Activated CD4-positive, alpha-beta T cell treated with anti-CD3 and anti-CD28 coated beads, Interleukin-2, amount 50 U/mL, for 1 hour (primary cell): Measurements from ENCODE around the gene ABLIM2.
A peak's percentile ranks its signal among the peaks of the same experiment; 100 is the strongest.

ENCODE experiments used
- DNase-seq: peaks from one replicate; pipeline ENCODE4 v3.0.0-alpha.2; 2020

Gene ABLIM2

DNA sequence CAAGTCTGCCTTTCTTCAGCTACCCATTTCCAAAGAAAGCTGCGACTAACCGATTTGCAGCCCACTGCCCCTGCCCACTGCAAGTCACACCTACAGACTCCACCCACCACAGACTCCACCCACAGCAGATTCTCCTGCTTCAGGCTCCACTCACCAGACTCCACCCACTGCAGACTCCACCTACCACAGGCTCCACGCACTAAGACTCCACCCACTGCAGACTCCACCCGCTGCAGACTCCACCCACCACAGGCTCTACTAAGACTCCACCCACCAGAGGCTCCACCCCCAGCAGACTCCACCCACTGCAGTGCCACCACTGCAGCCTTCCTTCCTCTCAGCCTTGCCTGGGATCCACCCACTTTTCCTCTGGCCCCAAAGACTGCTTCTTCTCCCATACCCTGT is 41.3 kb downstream of the ABLIM2 start:
- peak; percentile 22 for DNase-seq

DNA sequence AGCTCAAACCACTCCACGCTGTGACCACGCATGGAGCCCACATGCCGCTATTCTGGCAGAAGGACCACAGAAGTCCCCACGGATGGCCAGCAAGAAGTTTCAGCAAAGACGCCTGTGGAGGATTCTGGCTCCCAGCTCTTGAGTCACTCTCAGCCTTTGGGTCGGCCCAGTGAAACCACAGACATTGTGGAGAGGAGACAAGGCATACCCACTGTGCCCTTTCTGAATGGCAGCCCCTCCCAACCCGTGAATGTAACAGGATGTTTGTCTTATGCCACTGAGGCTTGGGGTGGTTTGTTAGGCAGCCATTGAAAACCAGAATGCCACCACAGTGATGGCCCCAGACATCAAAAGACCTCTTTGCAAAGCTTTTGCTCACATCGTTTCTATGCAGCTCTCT is 42.7 kb downstream of the ABLIM2 start:
- no peak for DNase-seq

DNA sequence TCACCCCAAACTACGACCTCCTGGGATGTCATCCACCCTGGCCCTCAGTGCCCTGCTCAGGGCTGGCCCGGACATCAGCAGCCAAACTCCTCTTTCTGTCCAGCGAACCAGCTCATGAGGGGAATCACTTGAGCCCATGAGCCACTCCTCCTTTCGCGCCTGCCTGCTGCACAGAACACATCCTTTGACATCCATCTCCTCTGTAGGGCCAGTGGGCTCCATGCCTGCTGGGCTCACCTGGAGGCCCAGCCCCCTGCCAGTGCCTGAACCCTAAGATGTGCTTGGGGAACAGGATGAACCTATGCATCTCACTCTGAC is 43.5 kb downstream of the ABLIM2 start:
- no peak for DNase-seq

DNA sequence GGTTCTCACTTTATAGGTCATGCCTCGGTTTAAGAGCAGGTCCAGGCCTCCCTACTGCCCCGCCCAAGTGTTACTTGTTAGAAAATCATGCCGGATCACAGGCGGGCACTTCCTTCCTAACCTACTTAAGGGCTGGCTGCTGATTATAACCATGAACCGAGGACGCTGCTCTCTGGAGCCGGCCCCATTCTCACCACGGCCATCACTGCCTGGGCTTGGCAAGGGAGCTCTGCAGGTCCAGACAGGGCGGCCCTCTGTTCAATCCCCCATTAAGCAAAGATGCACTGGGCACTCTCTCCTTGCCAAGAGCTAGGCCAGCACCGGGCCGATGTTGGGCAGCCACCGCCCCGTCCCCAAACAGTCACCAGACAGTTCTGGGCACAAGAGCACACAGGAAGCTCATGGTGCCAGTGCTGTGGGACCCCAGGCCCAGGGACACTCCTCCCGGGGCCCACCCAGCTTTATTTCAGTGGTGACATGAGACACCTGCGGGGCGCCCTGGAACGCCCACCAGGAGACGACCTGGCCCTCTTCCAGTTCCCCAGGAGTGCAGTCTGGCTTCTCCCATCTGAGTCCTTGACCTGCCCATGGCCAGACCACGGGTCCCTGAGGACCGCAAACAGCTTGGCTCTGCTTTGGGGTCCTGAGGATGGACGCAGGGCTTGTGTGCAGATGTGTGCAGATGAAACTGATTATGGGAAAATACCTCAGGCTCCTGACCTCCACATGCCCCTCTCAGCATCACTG is 44.0 kb downstream of the ABLIM2 start:
- no peak for DNase-seq

DNA sequence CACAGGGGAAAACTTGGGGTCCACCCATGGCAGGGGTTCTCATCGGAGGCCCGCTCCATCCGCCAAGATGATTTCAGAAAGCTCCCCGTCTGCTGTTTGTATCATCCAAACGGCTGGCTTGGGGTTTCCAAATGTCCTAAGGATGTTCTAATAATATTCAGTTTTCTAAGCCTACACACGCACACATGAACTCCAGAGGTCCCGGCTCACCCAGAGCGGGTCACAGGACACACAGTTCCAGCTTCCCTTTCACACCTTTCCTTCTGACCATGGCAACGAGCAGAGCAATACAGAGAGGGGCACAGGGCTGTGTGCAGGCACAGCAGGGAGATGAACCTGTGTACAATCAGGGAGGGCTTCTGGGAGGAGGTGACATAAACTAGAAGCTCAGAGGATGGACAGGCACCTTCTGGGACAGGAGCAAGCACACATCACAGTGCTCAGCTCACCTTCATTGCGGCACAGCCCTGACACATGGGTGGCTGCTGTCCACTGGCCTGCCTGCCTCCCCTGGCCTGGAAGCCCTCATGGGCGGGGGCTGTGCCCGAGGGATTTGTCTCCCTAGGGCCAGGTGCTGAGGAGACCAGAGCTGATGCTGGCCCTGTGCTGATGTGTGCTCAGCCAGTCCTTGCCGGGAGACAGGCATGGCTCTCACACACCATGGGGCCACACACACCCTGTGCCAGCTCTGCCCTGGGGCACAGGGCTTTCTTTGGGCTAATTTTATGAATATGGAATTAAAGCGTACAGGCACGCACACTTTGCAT is 44.8 kb downstream of the ABLIM2 start:
- DNase-seq = no peak

DNA sequence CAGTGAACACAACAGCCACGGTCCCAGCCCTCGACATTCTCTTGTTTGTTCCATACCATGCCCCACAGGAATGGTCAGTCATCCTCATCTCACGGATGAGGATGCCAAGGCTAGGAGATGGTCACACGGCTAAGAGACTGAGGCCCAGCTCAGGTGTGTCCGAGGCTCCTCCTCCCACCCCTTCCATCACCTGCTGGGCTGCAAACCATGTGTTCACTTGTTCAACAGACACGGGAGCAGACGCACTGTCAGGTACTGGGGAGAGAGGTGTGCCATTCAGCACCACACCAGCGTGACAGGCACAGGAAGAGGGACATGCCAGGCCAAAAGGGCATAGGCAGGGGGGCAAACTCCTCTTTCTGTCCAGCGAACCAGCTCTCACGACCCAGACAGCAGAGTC is 45.9 kb downstream of the ABLIM2 start:
- DNase-seq = no peak

DNA sequence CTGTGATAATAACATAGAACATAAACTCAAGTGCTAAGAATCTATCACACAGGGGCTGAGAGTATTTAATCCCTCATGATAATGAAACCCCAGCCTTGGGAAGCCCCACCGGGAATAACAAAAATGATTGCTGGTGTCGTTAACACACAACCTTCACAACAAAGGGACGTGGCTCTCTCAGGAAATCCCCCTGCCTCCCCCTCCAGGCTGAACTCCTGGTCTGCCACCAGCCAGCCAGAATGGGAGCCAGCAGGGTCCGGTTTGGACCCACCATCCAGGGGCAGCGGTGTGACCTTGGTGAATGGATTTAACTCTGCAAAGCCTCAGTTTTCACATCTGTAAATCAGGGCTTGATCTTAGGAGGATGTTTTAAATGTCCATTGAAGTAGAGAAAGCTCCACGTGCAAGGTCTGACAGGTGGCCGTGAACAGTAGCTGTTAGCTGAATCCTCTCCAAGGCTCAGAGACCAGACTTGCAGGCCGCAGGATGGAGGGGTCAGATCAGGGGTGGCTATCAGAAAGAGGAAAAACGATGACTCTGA is 46.5 kb downstream of the ABLIM2 start:
- no peak for DNase-seq

DNA sequence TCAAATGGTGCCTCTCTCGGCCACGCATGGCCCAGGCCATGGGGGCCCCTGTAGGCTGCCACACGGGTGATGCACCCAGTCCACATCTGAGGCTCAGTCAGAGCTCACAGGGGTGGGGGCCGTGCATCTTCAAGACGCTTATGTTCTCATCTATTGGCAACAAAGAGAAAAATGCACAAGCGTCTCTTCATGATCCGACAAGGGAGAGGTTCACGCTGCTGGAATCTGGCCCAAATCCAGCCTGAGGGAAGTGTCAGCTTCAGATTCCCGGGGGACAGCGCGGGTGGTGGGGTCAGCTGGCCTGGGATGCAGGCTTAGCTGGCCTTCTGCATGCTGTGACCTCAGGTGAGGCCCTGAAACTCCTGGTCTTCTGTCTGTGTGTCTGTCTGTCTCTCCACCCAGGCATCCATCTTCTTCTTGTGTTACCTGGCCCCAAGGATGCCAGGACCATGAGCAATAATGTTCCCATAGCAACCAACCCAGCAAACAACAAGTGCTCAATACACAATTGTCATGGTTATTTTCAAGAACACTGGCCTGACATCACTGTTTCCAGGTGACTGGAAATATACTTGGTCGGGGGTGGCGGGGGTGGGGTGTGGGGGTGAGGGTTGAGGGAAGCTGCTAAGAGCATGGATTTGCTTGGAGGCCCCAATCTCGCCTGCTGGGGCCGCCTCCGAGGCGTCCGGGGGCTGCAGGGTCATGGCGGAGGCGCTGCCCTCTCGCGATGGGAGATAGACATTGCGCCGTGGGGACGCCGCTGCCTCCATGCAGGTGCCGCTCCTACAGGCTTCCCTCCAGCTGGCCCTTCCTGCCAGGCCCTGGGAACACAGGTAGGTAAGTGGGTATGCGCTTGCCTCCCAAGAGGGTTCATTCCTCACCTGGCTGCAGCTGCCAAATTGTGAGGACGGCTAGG is 48.3 kb downstream of the ABLIM2 start:
- no peak for DNase-seq

DNA sequence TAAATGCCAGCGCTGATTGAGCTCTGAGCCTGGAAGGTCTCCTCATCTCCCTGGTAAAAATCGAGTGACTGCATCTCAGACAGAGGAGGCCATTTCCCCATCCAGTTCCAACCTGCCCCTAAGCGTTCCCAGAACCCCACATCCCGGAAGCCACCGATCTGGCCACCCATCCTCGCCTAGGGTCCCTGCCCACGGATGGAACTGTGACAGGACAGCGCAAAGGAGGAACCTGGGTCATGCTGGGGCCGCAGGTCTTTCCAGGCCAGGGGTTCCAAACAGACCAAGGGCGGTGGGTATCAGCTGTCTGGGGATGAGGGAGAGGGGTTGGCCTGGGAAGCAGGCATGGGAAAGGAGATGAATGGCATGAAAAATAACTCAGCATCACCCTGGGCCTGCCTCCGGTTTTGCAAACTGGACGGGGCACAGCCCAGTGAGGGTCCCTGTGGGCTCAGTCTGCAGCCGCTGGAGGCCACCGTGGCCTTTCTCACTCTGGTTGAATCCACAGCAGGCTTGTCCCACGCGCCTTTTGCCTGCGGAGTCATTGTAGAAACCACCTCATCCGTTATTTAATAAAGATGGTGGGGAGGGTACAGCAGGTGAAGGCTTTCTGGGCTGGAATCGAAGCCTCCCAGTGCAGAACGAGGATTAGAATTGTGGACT is 49.1 kb downstream of the ABLIM2 start:
- no peak for DNase-seq

DNA sequence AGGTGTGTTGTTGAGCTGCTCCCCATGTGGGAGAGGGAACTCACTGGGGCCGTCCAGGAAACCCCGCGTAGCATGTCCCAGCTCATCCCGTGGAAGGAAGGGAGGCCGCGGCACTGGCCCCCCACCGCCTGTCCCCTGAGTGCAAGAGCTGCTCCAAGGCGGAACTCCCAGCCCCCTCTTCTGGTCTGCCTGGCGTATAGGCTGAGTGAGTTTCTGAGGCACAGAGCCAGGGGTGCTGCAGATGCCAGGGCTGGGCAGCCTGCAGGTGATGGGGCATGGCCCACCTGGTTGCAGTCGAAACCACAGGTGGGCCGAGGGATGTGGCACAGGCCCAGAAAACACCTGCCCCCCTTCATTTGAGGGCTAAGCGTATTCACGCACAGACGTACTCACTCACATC is 49.6 kb downstream of the ABLIM2 start:
- no peak for DNase-seq

DNA sequence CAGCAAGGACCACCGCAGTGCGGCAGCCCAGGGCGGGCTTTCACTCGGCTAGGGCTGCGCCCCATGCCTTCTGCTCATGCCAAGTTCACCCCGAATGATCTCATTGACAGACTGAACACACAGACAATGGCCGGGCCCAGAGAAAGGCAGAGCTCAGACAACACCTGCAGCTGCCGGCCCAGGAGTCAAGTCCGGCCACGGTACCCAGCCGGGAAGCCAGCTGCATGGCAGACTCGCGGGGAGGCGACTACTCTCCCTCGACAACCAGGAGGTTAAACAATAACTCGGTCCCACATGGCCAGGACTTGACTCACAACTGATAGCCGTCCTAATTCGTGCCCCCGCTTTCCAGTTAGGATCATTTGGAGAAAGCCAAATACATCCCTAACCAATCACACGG is 50.4 kb downstream of the ABLIM2 start:
- DNase-seq = no peak

DNA sequence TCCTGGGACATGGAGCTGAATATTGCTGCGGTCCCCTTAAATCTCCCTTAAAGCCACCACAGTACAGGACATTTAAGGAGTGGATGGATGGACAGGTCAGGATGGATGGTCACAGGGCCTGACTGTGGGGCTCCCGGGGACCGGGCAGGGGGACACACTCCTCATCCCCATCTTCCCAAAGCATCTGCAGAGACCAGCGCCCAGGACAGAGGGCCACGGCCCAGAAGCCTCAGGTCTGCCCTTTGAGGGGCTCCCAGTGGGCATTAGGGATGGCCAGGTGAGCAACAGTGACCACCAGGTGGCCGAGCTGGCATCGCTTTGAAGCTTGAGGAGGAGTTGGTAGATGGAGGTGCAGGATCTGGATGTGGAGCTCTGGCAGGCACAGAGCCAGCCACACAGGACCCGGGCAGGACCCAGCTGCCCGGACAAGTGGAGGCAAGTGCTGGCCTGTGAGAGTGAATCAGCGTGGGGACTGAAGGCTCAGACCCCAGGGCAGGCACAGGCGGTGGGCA is 51.4 kb downstream of the ABLIM2 start:
- DNase-seq = no peak

DNA sequence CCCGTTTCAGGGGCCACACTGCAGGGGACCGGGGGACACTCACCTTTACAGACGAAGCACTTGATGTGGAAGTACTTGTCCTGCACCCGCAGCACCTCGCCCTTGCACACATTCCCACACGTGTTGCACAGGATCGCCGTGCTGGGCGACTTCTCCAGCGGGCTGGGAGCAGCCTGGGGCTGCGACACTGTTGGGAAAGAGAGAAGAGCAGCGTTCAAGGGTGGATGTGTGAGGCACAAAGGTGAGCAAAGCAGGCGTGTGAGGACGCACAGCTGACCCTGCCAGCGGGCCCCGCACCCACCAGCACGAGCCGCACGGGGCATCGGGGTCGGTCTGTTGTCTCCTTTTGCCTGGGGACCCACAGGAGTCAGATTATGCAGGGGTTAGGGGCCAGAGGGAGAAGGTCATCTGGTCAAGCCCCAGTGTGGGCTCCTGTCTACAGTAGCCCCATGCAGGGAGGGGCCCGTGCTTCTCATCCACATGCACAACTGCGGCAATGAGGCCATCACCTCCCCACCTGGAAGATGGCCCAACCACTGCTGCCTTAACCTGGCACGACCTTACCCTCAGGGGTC is 52.1 kb downstream of the ABLIM2 start:
- DNase-seq = no peak

DNA sequence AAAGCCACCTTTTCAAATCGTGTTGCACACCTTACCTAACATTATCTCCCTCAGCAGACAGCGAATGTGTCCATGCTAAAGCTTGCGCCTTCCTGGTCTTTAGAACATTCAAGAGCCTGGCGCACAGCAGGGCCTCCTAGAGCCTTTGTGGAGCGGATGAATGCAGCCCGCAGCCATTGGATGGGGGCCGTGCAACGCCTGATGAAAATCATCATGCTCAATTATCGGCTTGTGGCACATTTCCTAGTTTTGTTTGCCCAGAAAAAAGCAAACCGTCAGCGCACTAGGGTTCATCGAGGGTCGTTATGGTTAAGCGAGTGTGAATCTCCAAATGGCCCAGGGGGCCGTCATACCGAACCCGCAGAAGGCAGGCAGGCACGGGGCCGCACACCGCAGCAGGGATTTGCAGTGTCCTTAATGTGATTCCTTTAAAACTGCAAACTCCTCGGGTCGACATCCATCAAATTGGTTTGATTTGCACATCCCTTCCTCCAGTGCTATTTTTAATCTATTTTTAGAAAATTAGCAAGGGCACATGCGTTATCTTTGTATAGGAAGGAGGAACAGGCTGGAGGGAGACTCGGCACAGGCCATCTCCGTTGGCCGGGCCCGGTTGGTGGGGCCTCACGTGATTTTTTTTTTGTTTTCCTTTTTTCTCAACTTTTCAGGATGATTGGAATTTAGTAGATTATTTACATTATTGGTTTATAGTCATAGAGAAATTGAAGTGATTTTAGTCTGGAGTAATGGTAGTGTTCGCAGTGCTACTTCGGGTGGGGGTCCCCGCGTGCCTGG is 53.1 kb downstream of the ABLIM2 start:
- DNase-seq = no peak

DNA sequence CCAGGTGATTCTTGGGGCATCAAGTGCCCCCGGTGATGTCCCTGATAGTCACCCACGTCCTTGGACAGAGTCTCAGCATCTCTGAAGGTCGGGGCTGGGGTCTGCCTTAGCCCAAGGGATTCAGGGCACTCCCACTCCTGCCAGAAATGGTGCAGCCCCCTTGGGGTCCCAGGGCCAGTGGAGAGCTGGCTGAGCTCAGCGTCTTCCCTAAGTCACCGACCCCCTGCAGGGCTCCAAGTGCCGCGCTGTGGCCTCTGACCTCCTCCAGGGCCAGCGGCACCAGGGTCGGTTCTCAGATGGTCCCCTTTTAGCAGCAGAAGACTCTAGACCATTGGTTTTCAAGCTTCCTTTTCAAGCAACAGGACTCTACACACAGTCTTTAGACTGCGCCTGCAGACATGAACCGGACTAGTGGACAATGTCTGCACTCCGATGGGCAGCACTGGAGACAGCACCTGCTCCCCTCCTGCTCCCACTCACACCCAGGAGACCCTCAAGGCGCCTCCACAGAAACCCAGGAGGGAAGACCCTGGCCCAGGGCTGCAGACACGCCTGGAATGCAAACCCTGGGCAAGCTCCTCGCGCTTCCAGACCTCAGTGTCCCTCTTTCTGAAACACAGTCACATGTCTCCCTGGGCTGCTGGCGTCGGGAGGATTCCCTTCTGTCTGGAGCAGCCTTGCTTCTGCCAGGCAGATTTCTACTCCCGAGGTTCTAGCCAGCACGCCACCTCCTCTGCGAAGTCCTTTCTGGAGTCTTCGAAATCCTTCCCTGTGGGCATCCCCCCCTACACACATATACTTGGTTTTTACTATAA is 53.9 kb downstream of the ABLIM2 start:
- DNase-seq = no peak

DNA sequence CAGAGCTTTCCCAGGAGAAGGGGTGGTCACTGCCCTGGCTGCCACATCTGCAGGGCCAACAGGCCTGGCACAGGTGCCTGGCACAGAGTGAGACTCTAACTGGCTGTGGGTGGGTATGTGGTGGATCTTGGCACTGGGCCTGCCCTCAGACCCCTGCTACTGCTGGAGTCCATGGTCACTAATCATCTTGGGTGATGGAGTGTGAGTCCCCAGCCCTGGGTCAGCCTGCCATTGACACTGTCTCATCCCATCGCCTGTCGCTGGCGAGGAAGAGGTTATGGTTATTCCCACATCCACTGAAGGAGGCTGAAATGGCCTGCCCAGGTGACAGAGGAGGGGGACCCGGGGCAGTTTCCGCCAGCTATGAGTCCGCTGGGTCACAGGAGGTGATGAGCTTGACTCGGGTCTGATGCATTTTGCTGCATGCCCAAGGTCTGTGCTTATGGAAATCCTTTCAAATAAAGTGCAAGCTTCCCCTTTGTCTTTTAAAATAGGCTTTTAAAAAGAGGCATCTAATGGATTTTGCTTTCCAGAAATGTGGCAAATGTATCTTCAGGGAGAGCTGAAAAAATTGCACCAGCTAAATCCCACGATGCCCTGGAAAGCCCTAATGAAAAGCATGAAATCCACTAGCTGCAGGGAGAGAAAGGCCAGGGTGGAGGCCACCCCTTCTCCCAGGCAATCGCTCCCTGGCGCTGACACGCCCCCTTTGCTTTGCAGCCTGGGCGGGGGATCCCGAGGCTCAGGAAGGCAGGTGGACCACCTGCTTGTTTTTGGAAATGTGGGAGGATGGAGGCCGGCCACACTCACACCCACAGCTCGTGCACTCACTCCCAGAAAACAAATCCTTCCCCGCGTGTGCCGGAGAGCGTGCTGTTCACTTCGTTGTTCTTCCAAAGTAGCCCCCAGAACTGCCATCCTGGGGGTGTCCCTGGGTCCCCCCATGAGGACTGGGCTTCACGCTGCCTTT is 54.9 kb downstream of the ABLIM2 start:
- DNase-seq = no peak

DNA sequence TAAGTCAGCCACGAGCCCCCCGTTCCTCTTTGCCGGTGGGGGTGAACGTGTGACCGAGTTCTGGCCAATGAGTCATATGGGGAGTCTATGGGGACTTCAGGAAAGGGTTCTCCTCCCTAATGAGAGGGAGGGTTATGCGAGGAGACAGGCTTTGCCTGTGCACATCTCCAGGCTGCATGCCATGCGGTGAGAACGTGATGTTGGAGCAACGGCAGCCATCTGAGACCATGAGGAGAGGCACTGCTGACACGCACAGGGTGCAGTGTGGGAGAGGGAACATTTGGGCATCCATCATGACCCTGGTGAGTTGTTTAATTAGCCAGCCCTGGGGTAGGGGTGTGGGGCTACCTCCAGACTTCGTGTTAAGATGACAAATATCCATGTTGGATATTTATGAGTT is 55.8 kb downstream of the ABLIM2 start:
- DNase-seq = no peak

DNA sequence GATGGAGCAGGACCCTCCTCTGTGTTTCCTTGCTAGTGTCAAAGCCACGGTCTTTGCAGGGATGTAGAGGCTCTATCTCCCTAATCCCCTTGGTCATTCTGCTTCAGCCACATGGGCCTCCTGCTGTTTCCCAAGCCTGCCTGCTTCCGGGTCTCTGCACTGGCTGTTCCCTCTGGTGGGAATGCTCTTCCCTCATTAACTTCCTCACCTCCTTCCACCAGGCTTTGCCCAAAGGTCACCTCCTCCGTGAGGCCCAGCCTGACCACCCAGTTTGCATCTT is 56.6 kb downstream of the ABLIM2 start:
- no peak for DNase-seq
